HG03066 (cell line): ENCODE results near the gene GMDS.

Experiments used
- ATAC-seq: cut with Tn5 transposase; IDR thresholded peaks from one replicate; pipeline ENCODE4 v1.9.1; 2021; ENCODE audit warnings: low read depth; ENCODE audit not compliant: unreplicated experiment

GMDS gene

DNA sequence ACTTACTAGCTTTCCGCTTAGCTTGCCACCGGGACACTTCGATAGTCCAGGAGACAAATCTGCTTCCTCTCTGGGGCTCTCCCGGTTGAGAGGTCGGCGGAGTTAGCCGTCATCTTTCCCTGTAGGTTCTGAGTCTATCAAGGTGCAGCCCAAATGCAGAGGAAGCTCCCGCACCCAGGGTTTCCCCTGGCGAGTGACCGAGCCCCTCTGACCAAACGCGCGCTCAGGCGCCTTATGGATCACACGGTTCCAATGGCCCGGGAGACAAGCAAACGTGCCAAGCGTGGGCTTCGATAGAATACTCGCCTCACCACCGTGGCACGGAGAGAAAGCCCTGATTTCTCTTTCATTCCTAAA lies 651.5 kb downstream of the GMDS start:
- ATAC-seq, result no peak

DNA sequence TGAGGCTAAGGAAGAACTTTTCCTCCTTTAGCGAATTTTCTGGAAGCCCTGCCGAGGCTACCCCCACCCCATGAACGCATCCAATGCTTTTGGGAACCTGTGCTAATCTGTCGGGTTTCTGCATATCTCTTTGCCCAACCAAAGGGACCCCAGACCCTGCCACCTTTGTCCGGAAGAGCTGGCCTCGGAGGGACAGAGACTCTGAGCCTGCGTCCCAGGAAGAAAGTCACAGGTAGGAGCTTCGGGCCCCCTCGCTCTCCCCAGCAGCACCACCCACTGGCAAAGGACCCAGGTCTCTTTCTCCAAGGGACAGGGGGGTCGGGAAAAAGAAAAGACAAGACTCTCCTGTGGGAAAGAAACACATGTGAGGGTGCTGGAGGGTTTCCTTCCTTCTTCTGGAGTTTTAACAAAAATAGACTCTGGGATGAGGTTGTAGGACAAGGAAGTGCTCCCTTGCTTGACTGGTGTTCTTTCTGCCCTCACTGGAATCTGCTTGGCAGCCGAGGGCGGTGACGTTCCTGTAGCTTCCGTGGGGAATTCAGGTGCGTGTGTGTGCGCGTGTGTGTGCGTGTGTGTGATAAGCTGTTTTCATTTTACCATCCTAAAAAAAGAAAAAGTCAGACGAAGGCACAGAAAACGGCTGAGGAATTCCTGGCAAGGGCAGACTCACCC lies 652.0 kb downstream of the GMDS start:
- ATAC-seq, result no peak

DNA sequence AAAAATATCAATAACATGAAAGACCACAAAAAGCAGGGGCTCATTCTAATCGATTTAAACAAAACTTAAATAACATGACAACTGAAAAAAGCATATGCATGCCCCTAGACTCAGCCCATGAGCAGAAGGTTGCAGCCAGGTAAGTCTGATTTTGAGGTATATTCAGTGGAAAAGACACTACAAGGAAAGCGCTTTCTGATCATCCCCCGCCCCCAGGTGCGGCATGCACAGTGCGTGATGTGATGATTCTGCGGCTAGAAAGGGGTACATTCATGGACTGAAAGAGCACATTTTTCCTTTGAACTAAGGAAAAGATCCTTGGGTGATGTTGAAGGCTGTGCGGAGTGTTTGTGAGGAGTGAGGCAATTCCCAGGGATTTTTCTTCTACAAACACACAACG lies 652.6 kb downstream of the GMDS start:
- ATAC-seq, result no peak

DNA sequence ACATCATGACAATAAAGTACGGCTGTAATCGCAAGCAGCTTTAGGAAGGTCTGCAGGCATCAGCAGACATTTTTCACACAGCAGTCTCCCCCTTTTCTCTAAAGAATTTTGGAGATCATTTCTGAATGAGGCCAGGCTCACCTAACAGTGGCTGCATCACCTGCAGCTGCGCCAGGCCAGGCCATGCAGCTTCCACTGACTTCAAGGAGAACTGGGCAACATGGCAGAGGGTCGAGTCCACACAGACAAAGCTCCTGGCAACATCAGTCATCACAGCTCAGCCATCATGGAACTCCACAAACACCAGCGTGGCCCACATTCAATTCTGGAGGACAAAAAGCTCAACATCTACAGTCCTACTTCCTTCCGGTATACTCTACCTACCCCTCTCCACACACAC lies 653.5 kb downstream of the GMDS start:
- no peak for ATAC-seq

DNA sequence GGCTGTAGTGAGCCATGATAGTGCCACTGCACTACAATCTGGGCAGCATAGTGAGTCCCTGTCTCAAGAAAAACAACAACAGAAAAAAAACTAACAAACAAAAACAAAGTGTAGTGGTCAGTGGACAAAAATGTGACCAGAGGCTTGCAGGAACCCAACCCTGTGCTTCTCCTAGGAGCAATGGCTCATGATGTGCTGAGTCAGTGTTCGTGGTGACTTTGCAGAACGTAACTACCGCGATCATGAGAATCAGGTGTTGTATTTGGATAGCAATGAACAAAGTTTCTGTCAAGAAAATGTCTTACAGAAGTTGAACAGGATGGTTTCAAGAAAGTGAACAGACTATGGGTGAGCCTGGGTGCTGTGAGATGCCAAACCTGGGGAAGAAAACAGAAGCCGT lies 654.2 kb downstream of the GMDS start:
- ATAC-seq, result no peak

DNA sequence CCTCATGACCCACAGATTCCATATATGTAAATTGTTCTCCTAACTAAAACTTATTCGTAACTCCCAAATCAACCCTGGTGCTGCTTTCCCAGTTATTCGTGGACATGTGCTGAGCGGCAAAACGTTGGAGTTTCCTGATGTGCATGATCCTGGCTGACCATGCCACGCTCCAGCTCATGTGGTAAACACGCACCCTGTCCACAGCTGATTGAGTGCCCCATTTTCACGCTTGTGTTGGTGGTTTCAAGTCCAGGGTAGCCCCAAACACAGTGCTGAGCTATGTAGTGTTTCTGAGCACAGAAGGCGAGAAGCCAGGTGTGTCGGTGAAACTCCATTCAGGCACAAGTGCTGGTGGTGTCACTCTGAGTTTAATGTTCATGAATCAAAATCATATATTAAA lies 654.8 kb downstream of the GMDS start:
- no peak for ATAC-seq

DNA sequence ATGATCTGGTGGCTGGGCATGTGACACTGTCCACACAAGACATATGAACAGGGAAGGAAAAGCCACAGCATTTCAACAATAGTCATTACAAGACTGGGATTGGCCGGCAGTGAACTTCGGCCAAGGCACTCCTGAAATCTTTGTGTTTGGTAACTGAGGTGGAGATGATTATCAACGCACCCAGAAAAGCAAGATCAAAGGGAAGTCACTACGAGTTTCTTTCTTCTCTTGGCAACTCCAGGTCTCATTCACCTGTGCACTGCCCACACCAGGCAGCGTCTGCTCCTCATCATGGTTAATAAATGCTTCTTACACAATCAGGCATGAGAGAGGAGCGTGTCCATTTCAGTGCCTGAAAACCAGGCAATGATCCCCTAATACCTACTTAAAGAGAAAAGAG lies 656.2 kb downstream of the GMDS start:
- no peak for ATAC-seq

DNA sequence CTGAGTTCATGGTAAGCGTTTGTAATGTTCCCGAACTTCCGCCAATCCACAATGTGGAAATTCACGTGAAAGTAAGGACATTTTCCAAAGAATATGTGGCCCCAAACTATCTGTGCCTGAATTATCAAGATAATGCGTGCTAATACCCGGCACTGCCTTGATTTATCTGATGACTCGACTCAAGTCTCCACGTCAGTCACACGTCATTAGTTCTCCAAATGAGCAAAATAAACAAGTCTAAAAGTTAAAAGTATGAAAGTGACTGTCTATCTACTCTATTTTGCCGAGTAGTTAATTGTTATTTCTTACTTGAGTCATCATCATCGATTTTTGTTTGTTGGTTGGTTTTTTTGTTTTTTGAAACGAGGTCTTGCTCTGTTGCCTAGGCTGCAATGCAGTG lies 657.4 kb downstream of the GMDS start:
- ATAC-seq, result no peak

DNA sequence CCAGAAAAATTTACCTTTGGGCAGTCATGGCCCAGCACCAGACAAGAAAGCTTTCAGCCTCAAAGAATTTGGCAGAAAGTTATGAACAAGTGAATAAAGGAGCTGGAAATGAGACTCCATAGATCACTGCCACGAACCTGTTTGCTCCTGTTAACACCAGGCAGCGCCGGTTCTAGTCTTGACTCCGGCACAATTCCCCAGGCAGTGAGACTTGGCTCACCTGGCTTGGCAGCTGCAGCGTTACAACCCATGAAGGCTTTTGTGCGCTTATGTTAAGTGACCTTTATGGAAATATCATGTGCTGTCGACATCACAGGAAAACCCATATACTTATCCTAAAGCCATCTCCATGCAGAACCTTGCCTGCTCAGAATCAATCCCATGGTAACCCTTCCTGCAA lies 657.9 kb downstream of the GMDS start:
- ATAC-seq, result no peak

DNA sequence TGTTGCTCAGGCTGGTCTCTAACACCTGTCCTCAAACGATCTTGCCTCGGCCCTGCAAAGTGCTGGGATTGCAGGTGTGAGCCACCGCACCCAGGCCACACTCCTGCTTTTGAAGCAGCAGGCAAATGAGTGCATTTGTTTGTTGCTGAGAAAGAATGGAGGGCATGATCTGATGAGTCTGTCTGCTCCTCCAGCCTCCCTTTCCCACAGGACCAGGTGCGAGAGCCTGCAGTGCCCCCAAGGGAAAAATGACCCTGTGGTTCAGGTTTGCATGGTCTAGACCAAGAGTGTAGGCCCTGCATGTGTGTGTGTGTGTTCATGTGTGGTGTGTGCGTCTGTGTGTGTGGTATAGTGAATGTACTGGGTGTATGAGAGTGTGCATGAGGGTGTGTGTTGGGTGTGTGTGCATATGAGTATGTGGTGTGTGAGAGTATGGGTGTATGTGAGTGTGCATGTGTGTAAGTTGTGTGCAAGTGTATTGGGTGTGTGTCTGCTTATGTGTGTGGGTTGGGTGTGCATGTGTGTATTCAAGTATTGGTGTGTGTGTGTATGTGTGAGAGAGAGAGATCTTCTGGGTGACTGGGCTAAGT lies 658.4 kb downstream of the GMDS start:
- ATAC-seq, result no peak

DNA sequence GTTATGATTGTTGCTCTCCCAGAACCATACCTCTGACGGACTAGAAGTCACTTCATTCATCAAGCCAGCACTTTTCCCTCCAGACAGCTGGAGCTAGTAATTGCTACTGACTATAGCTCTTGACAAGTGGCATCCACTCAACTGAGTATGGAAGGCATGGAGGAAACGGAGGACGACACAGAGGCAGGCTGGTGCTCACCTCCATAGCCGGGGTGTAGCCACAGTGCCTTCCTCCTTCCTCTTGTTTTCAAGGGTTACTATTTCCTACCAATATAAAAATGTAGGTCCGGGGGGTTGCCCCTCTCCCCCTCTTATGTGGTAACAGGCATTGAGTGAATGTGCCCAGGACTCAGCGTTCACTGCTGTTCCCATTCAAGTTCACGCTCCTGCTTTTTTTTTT lies 659.1 kb downstream of the GMDS start:
- ATAC-seq, result no peak

DNA sequence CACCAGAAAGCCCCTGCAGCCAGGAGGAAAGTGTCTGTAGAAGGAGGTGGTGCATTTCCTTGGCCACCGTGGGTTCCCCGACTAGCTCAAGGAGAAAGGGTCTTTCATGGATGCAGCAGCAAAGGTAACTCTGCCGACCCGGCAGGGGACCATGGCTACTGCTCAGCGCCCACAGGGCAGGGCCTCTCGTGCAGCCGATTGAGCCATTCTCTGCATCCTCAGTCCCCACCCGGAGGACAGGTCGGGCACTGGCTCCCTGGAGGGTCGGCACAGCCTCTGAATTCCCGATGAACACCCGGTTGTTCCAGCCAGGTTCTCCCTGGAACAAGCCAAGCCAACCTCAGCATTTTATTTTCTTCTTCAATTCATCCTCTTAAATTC lies 659.7 kb downstream of the GMDS start:
- ATAC-seq, result no peak

DNA sequence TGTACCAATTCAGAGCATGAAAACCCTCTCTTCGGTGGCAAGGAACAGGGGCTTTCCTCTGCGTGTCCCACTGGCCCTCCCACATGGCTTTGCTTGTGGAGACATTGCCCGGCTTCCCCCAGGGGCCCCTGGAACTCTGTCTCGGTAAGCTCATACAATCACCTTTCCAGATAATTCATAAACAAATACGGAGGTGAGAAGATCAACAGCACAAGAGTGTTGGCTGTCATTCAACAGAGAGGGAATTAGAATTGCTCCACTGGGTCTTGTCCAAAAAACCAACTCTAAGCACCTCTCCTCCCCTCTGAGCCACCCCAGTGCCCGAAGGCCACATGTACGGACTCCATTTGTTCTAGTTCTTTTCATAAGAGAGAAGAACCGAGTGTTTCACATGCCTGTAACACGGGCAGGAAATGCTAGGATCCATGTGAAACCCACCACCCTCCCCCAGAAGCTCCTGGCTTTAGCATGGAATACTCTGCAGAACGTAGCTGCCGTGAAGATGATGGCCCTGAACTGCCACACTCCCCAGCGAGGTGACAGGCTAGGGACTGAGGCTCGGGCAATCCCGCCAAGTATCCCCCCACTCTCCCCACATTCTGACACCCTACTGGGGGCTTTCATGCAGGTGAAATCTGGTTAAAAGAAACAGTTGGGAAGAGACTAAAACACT lies 660.3 kb downstream of the GMDS start:
- ATAC-seq, result no peak

DNA sequence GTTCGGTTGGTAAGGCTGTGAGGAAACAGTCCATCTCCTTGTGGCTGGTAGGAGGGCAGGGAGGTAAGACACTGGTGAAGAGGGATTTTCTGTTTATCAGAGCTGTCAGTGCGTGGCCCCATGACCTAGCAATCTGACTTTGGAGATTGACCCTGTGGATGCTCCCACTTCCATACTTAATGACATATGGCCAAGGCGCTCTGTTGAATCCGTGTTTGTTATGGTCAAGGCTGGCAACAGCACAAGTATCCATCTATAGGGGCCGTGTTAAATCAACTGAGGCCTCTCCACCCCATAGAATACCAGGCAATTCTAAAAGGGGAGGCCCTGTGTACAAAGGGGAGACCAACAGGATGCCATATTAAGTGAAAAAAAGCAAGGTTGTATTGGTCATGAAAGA lies 661.3 kb downstream of the GMDS start:
- ATAC-seq, result no peak

DNA sequence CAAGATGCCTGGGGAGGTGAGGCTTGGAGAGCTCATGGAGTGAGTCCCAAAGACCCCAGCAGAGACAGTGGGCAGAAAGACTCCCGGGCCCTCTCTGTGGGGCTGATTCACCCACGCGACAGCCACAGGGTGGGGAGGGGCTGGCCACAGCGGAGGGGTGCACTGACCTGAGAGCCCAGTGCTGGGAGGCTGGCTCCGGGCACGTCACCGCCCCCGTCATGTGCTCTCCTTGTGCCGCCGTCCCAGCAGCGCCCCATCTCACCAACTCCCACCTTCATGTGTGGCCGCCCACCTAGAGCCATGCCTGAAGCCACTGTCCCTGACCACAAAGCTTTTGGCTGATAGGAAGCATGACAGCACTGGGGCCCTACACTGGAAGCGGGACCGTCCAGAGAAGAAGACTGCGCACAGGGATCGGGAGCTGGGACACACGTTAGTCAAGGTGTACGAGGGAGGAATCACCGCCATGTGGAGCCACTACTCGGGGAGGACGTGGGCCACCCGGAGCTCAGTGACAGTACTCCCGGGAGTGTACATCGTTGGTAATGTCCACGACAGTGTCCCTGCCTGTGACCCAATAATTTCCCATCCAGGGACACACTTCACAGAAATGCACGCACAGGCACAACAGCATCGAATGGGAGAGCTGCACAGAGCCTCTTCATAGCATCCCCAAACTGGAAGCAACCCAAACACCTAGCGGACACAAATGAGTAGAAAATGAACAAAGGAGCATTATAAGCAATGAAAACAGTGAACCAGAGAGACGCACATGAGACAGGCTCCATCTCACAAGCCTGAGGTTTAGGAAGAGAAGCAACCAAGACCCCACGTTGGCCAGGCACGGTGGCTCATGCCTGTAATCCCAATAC lies 664.0 kb downstream of the GMDS start:
- ATAC-seq, result no peak

DNA sequence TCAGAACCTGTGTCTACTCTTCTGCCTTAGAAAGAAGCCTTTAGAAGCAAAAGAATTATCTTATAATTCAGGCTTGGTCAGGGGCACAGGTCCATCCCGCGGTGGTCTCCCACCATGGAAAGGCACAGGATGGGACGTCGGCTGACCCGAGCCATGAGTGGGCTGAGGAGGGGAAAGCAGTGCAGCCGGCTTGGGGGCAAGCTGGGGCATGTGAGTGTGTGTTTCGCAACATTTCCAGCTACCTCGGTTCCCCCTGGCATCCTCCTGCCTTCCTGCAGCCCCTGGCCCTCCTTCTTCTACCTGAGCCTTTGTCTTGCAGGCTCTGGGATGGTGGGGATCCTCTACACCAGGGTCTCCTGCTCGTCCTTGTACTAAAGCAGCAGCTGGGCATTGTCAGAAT lies 664.8 kb downstream of the GMDS start:
- no peak for ATAC-seq

DNA sequence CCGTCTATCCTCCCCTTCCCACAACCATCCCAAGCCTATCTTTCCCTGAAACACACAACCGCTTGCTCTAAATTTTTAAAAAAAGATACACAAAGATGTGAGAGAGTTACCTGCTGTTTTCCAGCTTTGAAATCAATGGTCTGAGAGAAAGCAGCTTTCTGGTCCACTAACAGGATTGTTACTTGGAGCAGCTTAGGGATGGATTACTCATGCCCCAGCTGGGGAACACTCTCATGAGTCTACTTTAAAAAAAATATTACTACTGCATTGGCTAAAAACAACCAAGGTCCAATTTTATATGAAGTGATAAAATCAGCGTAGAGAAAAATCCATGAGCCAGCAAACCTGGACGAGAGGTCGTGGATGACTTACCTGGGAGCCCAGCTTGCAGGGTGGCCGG lies 665.3 kb downstream of the GMDS start:
- no peak for ATAC-seq

DNA sequence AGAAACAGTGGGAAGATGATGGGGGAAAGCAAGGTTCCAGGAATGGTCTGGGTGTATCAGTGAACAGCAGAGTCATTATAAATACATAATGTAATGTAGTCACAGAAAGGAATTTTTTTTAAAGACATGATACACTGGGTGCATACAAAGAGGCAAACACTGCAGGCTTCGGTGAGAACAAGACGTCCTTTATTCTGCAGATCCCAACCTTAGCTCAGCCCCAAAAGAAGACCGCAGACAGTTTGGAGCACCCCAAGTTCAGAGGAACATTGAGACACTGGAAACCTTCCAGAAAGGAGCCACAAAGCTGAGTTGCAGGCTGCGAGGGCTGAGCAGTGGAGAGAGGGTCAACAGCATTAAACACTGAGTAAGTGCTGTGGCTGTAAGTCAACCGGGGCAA lies 666.3 kb downstream of the GMDS start:
- no peak for ATAC-seq

DNA sequence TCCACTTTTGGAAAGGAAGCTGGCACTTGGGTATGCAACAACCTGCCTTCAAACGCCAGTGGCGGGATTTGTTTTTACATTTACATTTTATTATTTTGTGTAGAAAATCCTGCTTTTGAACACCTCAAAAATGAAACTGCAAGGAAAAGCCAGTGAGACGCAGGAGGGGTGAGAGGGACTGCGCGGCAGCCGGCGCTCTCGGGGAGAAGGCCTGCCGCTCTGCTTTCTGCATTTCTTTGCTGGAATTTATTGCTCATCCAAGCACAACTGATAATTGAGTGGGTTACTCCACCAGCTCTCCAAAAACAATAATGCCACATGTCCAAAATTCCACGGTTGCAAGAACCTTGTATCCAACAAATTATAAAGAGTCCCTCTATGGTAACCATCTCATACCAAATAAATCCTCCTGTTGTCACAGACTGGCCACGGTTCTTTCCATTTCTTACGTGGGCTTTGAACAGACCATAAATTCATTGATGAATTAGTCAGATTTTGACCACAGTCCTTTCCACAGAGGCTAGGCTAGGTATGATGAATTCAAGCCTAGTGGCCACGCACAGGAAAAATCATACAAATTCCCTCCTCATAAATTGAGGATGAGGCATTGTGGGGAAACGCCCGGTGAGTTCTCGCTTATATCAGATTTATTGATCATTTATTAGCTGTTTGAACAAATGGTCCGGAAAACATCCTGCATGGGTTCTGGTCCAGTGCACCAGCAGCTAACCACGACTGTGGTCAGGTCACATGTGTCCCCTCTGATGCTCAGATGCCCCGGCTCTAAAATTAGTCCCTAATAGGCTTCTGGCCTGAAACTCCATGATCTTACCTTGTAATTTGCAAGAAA lies 667.3 kb downstream of the GMDS start:
- ATAC-seq, result no peak

DNA sequence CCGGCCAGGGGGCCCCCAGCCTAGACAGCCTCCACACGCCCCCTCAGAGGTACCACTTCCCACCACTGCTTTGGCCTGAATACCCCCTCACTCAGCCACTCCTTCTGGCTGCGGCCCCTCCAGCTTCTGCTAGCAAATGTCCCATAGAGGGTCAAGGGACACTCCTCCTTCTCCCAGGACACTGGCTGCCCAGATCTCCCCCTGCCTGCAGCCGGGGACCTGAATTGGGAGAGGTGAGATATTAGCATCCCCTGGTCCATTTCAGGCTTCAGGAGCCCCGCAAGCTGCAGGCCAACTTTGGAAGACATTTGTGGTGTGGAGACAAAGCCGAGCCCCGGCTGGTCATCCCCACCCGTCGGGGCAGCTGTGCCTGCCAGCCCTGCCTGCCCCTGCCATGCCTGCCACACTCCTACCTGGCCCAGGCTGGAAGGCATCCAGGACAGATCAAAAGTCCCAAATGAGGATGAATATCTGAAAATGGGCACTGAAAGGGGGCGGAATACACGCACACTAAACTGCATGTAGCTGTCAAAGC lies 668.2 kb downstream of the GMDS start:
- no peak for ATAC-seq
